Measurements from ENCODE around the gene CMTM3. TPM values are rescaled to one million over a fixed set of nuclear protein-coding genes. Genes with fewer than 3 reads are reported as not detected.
A peak's percentile ranks its signal among the peaks of the same experiment; 100 is the strongest.

The CMTM3 gene
- total and polyA plus RNA-seq, 10 donors, result 16.2 to 53.1 (median 39.1) TPM

DNA sequence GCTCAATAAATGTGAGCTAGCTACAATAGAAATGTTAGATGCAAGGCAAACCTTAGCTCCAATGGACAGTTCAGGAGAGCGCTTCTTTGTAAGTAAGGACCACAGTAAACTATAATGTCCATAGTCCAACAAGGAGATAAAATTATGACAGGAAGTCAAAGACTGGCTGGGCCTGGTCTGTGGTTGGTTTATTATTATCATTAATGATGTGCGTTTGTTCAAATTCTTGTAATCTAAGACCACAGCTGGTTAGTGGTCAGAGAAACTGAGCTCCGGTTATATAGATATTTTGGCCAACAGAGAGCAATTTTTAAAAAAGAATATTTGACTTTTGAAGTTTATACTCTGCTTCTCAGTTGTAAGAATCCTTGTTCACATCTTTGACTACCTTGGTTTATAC, 30.0 kb upstream of the CMTM3 start:
- TF ChIP-seq, protein P1, sequence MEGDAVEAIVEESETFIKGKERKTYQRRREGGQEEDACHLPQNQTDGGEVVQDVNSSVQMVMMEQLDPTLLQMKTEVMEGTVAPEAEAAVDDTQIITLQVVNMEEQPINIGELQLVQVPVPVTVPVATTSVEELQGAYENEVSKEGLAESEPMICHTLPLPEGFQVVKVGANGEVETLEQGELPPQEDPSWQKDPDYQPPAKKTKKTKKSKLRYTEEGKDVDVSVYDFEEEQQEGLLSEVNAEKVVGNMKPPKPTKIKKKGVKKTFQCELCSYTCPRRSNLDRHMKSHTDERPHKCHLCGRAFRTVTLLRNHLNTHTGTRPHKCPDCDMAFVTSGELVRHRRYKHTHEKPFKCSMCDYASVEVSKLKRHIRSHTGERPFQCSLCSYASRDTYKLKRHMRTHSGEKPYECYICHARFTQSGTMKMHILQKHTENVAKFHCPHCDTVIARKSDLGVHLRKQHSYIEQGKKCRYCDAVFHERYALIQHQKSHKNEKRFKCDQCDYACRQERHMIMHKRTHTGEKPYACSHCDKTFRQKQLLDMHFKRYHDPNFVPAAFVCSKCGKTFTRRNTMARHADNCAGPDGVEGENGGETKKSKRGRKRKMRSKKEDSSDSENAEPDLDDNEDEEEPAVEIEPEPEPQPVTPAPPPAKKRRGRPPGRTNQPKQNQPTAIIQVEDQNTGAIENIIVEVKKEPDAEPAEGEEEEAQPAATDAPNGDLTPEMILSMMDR (IDR thresholded peaks at IDR 0.05 in 8 of 11, conservative IDR thresholded peaks at IDR 0.05 in 3 of 11), result no peak
- TF ChIP-seq POLR2AphosphoS5 (IDR thresholded peaks at IDR 0.05) (no peak), POLR2A (IDR thresholded peaks at IDR 0.05) (no peak)
- 90 to 98% (median 90%) methylated on average over 3 of the region's 3 CpGs for WGBS, 5 donors
- H3K4me1 ChIP-seq, result peaks cover 0 to 47% (median 15%) of the 10 kb centered on the region in 6 donors

GRCh38 chr16:66575060-66575459, 29.4 kb upstream of the CMTM3 start:
- 97 to 100% (median 99%) methylated on average over 3 of the region's 3 CpGs for WGBS, 5 donors

More for the DNA sequence above, 30.0 kb upstream of the CMTM3 start:
- Histone ChIP-seq H3K36me3 (peaks cover 0 to 20% (median 0%) of the 10 kb centered on the region in 6 donors), H3K27me3 (replicated peaks in 1 of 7) (peaks cover 0 to 32% (median 17%) of the 10 kb centered on the region in 7 donors), H3K4me3 (no peak overlapping the region), H3K27ac (no peak overlapping the region), H3K9me3 (no peaks in the 10 kb centered on the region)
- no peak for DNase-seq
- intact Hi-C loops (cut with DNase I; ENCODE audit: low total_unique reads), result no loop called here

DNA sequence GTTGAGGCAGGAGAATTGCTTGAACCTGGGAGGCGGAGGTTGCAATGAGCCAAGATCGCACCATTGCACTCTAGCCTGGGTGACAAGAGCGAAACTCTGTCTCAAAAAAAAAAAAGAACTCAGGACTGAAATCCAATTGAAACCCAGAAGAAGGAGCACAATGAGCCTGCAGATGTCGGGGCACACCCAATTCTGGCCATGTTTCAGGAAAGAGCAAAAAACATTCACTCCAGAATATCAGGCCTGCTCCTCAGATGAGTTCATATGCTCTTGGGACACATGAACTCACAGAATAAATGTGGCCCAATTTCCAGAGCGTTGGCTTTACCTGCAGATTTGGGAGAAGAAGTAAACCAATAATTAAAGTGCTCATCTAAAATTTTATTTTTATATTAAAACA, 28.2 kb upstream of the CMTM3 start:
- DNase-seq, result no peak
- no peaks in the 10 kb centered on the region for H3K9me3 ChIP-seq
- no peak overlapping the region for H3K27ac ChIP-seq
- H3K4me3 ChIP-seq, result no peak overlapping the region
- intact Hi-C loops (cut with DNase I; ENCODE audit: low total_unique reads), result no loop called here
- H3K36me3 ChIP-seq, result peaks cover 0 to 7% (median 0%) of the 10 kb centered on the region in 6 donors
- H3K4me1 ChIP-seq, result peaks cover 0 to 38% (median 16%) of the 10 kb centered on the region in 6 donors
- H3K27me3 ChIP-seq (replicated peaks in 1 of 7), result peaks cover 0 to 39% (median 19%) of the 10 kb centered on the region in 7 donors
- TF ChIP-seq, protein P1 (IDR thresholded peaks at IDR 0.05 in 8 of 11, conservative IDR thresholded peaks at IDR 0.05 in 3 of 11), result no peak
- TF ChIP-seq POLR2AphosphoS5 (IDR thresholded peaks at IDR 0.05), result no peak
- 91 to 96% (median 93%) methylated on average over 5 of the region's 5 CpGs for WGBS, 5 donors

More at GRCh38 chr16:66575060-66575459, 29.4 kb upstream of the CMTM3 start:
- H3K27ac ChIP-seq, result no peak overlapping the region
- peaks cover 0 to 37% (median 19%) of the 10 kb centered on the region in 7 donors for H3K27me3 ChIP-seq (replicated peaks in 1 of 7)
- intact Hi-C loops (cut with DNase I; ENCODE audit: low total_unique reads), result no loop called here
- no peaks in the 10 kb centered on the region for H3K9me3 ChIP-seq
- no peak overlapping the region for H3K4me3 ChIP-seq
- DNase-seq, result no peak
- H3K4me1 ChIP-seq, result peaks cover 0 to 43% (median 16%) of the 10 kb centered on the region in 6 donors
- TF ChIP-seq, protein P1 (IDR thresholded peaks at IDR 0.05 in 8 of 11, conservative IDR thresholded peaks at IDR 0.05 in 3 of 11), result no peak
- TF ChIP-seq POLR2A (IDR thresholded peaks at IDR 0.05), result no peak
- TF ChIP-seq POLR2AphosphoS5 (IDR thresholded peaks at IDR 0.05), result no peak
- H3K36me3 ChIP-seq, result peaks cover 0 to 20% (median 0%) of the 10 kb centered on the region in 6 donors

DNA sequence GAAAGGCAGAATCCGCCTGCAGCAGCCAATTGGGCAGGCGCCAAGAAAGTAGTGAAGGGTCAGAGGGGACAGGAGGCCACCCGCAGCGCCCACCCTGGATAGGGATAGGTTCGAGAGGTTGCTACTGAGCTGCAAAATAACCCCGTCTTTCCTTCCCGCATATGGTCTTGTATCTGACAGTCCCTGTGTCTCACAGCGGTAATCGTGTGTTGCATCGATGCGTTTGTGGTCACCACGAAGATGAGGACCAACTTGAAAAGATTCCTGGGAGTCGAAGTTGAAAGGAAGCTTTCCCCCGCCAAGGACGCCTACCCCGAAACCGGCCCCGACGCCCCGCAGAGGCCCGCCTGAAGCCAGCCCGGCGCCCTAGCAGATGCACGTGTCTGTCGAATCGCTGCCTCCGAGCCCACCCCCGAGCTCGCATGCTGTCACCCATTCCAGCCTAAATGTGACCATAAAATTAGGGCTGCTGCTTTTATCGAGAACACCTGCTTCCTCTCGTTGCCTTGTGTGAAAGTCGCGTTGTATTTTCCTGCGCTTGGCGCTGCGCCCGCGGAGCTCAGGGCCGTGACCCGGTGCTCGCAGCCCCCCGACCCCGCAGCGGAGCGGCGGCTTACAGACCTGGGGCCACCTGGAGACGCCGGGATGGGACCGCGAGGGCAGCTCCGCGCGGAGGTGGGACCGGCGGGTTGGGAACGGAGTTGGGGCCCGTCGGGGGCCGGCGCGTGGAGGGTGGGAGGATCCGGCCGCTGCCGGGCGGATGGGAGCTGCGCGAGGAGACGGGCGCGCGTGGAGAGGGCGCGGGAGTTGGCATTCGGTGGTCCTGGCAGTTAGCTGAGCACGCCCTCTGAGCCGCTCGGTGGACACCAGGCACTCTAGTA, 25.6 kb upstream of the CMTM3 start, which contains the start of gene CMTM2:
TSS of gene CMTM2 (plus strand) at position 813 of the 881 bp plus-strand sequence. CDS start 145 bp downstream, outside the sequence.
- TF ChIP-seq, protein P1 (IDR thresholded peaks at IDR 0.05 in 8 of 11, conservative IDR thresholded peaks at IDR 0.05 in 3 of 11), result no peak
- peak in 2 of 3 donors; percentile 23 to 58 for TF ChIP-seq POLR2AphosphoS5 (IDR thresholded peaks at IDR 0.05)
- TF ChIP-seq POLR2A (IDR thresholded peaks at IDR 0.05), result no peak
- Histone ChIP-seq H3K4me1 (peaks cover 0 to 31% (median 16%) of the 10 kb centered on the region in 6 donors), H3K27me3 (replicated peaks in 1 of 7) (peaks cover 0 to 39% (median 19%) of the 10 kb centered on the region in 7 donors), H3K9me3 (no peaks in the 10 kb centered on the region), H3K27ac (no peak within 1 kb of the TSS), H3K36me3 (no peaks in the 10 kb centered on the region), H3K4me3 (peak within 1 kb of the TSS; percentile 4 to 68 (median 38))
- no peak for DNase-seq
- 8 to 22% (median 13%) methylated on average over 42 to 77 of the region's 77 CpGs for WGBS, 5 donors
- intact Hi-C loops (cut with DNase I; ENCODE audit: low total_unique reads), result no loop called here
